NCI-H2029 (cell line): ENCODE results near the gene MAP2K5.
A peak's percentile ranks its signal among the peaks of the same experiment; 100 is the strongest.
"Not testable (repeated sequence)": the region's sequence is repeated elsewhere in the genome, so short reads cannot be mapped to it uniquely, and the experiment has no call there.

Source experiments
- DNase-seq: peaks from one replicate; lab custom pipeline; 2025; lab: John Stamatoyannopoulos, UW

Gene MAP2K5

DNA sequence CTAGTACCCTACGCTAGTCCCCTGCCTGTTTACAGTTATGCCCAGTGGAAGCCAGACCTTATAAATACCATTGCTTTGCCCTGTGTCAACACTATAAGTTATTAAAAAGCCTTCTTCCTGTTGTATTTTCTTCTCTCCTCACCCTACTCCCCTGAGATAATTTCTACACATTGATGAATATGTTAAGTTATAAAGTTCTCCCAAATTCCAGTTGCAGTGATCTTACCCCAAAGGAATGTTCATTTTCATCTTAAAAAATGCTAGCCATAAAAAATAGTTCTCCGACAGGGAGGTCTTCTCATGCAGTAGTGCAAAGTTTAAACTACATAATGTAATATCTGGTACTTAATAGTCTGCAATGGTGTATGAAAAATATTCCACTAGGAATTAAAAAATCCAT lies 58.6 kb downstream of the MAP2K5 start:
- DNase-seq, result no peak

DNA sequence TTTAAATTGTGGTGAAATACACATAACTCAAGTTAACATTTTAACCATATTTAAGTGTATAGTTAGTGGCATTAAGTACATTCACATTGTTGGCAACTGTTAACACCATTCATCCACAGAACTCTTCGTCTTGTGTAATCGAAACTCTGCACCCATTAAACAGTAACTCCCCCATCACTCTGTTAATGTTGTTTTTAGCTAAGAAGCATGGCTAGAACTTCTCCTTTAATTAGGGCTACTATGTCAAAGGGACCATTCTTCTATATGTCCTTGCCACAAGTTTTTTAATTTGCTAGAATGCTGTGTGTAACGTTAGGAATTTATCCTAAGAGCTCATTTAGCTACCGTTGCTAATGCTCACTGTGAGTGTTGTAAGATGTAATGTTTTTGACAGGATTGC lies 60.6 kb downstream of the MAP2K5 start:
- DNase-seq, result no peak

DNA sequence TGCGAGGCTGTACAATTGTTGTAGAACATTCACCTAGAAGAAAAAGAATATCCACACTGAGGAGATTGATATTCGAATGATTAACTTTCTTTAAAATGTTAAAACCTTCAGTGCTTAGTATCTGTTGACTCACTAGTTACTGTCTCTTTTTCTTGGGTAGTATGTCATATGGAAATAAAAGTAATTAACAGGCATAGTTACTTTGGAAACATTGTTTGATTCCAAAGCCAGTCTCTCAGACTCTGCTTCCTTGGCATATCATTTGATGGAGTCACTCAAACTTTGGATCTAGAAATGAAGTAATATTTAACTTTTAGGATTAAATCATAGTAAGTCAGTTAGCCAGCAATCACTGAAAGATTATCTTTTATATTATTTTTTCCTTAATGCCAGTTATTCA lies 63.4 kb downstream of the MAP2K5 start:
- no peak for DNase-seq

DNA sequence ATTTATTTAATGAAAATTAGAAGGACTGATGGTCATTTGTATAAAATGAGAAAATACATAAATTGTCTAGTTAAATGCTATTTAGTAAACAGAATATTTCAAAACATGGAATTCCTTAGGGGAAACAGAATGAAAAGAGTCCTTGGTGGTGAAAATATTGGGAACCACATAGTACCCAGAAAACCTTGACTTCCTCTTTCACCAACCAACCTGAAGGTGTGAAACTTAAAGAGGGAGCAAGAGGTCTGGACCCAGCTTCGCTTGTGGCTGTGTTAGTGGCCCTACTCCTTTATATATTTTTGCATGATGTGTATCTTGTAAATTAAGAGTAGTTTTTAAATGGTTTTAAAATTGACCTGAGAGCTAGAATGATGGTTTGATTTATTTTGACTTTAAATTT lies 64.2 kb downstream of the MAP2K5 start:
- no peak for DNase-seq

DNA sequence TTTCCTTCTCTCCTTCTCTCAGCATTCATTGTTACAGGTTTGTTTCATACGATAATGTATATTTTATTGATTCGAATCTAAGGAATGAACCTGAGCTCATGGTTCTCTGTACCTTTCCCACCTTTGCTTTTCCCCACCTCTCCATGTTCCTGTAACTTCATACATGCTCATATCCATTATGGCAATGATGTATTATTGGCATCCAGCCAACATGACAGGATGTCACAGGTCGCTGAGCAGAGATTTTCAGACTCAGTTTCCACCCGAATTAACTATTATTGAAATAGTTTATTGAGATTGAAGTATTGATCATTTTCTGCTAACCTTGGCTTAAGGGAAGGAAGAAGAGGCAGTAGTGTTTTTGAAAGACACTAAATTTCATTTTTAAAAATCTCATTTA lies 64.8 kb downstream of the MAP2K5 start:
- no peak for DNase-seq

DNA sequence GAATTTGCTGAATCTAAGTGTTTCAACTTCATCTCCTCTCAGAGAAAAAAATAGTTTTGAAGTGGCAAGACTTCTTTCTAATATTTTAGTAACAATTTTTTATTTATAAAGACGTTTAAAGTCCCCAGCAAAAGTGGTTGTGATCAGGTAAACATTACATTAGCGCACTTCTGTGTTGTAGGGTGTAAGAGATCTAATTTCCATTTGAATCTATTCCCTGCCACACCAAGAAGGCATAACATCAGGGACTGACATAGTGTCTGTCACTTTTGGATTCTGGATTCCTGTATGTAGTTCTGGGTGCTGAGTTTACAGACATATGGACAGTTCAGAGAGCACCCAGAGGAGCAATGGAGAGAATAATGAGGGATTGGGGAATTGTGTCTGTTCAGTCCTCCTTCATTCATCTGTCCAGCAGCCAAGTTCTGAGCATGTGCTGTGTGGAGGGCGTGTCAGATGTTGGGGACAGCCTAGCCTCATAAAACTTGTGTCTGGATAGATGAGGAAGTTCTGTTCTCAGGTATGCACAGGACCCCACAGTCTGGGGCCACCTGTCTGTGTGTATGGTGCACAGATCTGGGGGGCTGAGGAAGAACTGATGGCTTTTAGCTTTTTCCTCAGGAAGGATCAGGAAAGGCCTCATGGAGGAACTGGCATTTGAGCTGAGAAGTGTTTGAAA lies 65.6 kb downstream of the MAP2K5 start:
- DNase-seq, result no peak

DNA sequence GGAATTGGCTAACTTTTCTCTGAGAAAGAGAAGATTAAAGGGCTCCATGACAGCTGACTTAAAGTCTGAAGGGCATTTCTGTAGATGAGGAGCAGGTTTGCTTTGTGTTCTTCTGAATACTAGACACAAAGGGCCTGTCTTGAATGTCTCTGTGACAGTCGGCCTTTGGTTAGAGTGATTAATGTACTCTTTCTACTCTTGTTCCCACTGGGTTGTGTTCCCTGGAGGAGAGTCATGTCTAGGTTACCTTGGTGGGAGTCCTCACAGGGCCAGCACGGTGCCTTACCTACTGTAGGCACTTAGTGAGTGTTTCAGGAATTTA lies 66.1 kb downstream of the MAP2K5 start:
- no peak for DNase-seq

DNA sequence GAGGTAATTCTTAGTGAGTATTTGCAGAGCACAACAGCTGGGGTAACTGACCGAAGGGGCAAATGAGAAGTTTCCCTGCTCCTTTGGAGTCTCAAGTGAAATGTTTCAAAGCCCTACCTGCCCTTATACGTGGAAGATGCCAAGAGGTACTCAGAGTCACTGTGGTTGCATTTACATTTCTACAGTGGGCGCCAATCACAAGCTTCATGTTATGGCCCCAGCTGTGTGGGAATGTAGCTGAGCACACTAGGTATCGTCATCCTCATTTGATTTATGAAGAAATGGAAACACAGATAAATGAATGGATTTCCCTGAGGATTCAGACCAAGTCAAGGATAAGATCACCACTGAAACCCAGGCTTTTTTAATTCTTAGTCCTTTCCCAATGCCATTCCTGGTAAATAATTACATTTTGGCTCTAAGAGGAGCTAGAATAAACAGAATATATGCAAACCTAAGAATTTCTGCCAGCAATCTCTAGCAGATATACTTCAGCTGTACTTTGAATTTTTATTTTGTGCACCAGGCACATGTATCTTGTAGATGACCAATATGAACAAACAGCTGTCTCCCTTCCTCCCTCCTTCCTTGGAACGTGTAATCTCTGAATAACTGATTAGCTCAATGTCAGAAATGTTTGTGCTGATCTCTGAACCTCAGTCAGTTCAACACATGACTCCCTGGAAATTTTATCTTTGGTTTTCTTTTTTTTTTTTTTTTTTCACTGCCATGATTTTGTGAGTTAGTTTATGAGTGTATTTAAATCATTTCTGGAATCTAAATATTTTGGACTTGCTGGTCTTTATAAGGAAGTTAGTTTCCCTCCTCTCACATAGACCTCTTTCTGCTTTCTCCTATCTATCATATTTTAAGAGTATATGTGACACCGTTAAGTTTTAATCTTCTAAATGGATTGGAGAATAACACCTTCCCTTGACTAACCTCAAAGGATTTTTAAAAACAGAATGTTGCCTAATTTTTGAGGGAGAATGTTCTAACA lies 69.2 kb downstream of the MAP2K5 start:
- no peak for DNase-seq

DNA sequence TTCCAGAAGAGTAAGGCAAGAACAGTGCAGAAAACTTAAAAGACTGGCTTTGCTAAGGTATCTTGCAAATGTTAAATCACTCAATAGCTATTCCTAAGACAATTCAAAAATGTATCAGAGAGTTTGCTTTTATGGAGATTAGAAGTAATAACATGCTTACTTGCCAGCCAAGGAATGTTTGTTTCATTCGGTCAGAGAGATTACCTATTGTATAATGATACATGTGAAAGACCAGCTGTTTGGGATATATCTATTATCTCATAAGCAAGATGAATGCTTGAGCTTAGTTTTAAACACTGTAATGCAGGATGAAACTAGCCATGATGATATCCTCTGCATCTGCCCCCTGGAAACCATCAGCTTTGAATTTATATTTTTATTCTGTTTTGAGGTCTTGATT lies 70.7 kb downstream of the MAP2K5 start:
- DNase-seq, result no peak

DNA sequence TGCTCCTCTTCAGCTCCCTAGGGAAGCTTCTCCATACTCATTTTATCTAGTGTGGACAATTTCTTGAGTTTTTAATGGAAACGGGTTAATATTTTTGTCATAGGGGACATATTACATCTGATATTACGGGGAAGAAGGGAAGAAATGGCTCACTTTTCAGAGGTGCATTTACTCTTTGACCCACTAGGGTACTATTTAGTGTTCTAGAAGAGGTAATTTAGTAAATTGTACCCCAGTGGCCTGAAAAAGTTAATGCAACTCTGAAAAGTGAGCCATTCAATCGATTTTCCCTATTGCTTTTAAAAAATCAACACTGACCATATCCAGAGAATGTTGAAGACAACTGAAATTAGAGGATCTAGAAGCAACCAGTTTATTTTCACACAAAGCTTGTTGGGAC lies 71.2 kb downstream of the MAP2K5 start:
- DNase-seq, result no peak

DNA sequence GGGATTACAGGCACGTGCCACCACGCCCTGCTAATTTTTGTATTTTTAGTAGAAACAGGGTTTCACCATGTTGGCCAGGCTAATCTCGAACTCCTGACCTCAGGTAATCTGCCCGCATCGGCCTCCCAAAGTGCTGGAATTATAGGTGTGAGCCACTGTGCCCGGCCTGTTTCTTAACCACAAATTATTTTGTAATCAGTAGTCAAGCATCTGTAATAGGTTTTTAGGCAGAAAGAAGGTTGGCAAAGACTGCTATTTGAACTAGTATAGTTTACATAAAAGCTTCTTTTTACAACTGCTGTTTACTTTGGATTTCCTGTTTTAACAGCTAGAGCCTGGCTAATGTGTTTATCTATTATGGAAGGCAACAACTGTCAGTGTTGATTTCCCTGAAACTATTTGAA lies 72.6 kb downstream of the MAP2K5 start:
- DNase-seq, result peak; percentile 16

DNA sequence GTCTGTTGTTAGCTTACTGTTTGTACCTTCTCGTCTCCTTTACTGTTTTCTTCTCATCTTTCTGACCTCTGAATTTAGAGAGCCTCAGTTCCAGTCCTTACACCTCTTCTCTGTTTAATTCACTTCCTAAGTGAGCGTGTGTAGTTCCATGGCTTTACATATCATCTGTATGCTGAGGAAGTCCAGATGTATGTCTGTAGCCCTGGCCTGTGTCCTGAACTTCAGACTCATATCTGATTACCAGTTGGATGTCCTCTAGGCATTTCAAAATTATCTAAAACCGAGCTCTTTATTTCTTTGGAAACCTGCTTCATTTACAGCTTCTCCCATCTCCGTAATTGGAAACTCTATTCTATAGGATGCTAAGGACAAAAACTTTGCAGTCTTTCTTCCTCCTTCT lies 75.8 kb downstream of the MAP2K5 start:
- no peak for DNase-seq

DNA sequence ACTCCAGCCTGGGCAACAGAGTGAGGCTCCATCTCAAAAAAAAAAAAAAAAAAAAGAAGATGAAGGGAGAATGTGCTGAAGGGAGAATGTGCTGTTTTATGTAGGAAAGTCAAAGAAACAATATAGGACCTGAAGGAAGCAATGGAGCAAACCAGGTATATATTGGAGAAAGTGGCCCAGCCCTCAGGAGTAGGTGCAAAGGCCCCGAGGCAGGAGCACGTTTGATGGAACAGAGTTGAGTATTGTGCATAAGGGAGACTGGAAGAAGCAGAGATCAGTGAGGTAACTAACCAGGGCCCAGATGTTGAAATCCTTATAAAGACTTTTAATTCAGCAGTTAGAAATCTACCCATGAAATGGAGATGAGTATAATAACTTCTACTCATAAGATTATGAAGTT lies 79.6 kb downstream of the MAP2K5 start:
- DNase-seq, result no peak

DNA sequence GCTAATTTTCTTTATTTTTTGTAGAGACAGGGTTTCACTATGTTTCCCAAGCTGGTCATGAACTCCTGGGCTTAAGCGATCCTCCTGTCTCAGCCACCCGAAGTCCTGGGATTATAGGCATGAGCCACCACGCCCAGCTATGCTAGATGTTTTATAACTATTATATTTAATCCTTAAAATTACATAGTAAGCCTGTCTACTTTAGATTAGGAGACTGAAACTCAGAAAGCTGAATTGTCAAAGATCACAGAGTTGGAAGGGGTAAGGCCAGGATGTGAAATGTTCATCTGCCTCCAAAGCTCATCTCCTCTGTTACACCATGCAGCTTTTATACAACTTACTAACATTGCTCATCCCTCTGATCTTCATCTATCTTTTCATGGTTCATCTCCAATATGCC lies 89.8 kb downstream of the MAP2K5 start:
- no peak for DNase-seq

DNA sequence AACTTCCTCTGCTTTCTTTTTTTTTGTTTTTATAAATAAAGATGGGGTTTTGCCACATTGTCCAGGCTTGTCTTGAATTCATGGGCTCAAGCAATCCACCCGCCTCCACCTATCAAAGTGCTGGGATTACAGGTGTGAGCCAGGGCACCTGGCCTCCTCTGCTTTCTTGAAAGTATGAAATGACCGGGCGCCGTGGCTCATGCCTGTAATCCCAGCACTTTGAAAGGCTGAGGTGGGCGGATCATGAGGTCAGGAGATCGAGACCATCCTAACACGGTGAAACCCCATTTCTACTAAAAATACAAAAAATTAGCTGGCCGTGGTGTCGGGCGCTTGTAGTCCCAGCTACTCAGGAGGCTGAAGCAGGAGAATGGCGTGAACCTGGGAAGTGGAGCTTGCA lies 93.4 kb downstream of the MAP2K5 start:
- DNase-seq, result not testable (repeated sequence)

DNA sequence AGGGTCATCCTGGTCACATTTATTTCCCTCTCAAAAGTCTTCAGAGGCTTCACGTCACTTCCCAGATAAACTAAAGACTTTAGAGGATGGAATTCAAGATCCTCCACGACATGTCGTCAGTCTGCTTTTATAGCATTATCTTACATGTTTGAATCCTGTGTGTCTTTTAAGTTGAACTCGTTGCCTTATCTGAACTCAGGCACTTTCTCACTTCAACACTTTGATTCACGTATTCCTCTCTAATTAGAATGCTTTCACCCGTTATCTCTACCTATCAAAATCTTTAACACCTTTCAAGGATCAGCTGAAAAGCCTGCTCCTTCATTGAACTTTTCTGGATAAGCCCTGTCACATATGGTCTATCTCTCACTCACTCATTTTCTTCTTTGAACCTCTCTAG lies 97.1 kb downstream of the MAP2K5 start:
- DNase-seq, result no peak

DNA sequence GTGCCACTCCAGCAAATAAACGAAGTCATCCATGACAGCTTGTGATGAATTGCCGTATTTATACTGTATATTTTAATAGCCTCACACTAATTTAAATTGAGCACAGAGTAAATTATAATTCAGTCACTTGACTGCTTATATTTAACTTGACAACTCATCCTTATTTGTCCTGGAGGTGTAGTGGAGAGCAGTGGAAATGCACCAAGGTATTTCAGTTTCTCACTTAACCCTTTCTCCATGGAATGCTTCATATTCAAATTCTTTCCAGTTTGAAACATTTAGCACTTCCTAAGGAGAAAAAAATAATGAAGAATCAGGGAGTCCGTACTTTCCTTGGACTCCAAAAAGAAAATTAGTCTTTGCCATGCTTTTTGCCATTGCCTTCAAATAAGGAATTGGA lies 99.0 kb downstream of the MAP2K5 start:
- DNase-seq, result no peak

DNA sequence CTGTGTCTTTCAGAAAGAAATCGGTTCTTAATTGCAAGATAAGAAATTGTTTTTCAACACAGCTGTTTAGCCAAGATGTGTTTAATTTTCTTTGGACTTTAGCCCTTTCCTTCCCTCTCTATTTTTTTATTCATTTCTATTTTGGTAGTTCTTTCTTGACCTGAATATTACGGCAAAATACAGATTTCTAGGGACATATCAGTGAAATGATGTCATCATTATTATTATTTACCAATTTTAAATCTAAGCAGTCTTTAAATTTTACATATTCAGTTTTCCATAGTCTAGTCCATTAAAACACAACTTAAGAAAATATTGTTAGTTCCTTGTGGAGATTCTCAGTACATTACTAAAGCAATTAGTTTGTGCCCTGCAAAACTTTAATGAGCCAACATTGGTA lies 104.3 kb downstream of the MAP2K5 start:
- DNase-seq, result no peak

DNA sequence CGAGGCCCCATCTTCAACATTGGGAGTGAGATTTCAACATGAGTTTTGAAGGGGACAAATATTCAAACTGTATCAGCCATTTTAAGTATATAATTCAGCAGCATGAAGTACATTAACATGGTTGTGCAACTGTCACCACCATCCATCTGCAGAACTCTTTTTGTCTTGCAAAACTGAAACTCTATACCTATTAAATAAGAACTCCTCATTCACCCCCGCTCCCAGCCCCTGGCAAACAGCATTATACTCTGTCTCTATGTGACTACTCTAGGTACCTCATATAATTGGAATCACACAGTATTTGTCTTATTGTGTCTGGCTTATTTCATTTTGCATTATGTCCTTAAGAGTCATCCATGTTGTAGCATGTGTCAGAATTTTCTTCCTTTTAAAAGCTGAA lies 110.1 kb downstream of the MAP2K5 start:
- DNase-seq, result no peak

DNA sequence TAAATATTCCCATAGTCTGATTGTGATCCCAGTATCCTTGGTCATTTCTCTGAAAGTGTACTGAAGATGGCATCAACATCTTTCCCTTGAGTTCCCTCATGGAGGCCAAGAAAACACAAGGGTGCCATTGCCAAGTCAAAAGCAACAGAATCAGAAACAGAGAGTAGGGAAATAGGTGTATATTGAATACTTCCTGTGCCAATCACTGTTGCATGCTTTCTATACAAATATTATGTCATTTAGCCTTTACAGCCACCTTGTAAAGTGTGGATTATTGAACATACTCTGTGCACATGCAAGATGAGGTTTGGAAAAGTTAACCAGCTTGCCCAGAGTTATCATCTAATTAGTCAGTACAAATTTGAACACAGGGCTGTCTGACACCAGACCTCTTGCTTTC lies 117.9 kb downstream of the MAP2K5 start:
- no peak for DNase-seq

DNA sequence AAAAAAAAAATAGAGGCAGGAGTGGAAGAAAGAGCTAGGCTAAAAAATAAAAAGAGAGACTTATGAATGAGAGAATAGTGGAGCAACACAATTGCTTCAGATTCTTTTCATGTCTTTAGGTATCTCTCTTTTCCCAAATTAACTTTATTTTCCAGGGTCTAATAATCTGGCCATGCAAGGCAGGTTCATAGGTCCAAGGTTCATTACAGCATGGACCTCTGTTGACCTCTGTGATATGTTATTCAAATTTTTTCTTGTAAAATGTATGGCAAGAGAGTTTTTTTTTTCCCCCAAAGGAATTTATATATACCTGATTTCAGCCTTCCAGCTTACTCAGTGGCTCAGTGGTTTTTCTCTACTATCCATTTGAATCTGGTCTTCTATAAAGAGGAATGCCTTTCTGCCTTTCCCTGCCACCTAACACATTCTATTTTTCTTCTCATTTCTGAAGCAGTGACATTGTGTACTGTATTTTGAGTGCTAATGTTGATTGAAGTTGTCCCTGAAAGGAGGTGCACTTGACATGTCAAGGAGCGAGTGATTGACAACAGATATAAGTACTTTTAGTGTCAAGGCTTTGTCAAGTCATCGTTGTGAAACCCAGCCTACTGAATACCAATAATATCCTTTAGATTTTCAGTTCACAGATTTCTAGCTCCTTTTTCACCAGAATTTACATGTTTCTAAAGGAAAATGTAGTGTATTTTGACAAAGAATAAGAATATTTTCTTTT lies 118.5 kb downstream of the MAP2K5 start:
- no peak for DNase-seq

DNA sequence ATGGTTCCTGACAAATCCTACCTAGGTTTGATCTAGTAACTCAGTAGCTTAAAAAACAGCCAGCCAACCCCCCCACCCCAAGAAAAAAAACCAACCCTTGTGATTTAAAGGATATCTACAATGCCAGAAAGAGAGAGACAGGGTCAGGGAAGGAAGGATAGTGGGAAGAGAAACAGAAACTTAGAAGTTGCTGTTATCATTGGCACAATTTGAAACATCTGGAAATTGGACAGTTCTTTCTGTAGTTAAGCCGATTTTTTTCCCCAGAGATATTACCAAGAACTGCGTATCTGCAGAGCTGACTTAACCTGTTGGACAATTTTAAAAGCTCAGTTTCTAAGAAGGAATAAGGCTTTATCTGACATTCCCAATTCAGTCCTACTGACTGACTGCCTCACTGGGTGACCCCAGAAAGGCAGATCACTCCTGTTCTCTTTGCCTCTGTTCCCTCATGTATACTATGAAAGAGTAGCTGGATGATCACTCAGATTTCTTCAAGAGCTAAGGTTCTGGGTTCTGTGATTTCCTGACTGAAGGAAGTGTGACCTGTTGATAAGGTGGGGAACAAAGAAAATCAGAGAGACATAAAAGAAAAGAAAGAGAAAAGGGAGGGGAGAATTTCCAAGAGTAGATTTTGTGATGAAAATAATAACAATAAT lies 128.3 kb downstream of the MAP2K5 start:
- no peak for DNase-seq
